ENCODE measurements around the gene CAND2.

GRCh38 chr3:12777171-12777570, 19.3 kb upstream of the CAND2 start:
- TF ChIP-seq MXI1 (IDR thresholded peaks at IDR 0.05; ENCODE audit: low read depth, low read length) (no peak), CTCF (IDR thresholded peaks at IDR 0.05 in 2 of 3, conservative IDR thresholded peaks at IDR 0.05 in 1 of 3; ENCODE audit: control insufficient read depth in 2 of 3, extremely low read depth in 1 of 3, insufficient read depth in 1 of 3, low read depth in 3 of 3, low read length in 3 of 3) (no peak), ZNF207 (IDR thresholded peaks at IDR 0.05; ENCODE audit: borderline replicate concordance) (no peak), E4F1 (IDR thresholded peaks at IDR 0.05; ENCODE audit: borderline replicate concordance, partially characterized antibody) (no peak), ESRRA (IDR thresholded peaks at IDR 0.05; ENCODE audit: low read length) (no peak), JUNB (IDR thresholded peaks at IDR 0.05) (no peak), SMC3 (IDR thresholded peaks at IDR 0.05; ENCODE audit: borderline replicate concordance, low read length) (no peak), POLR2AphosphoS5 (IDR thresholded peaks at IDR 0.05; ENCODE audit: low read length) (no peak), ZNF274 (IDR thresholded peaks at IDR 0.05; ENCODE audit: insufficient read depth, insufficient read length) (no peak), ZZZ3 (IDR thresholded peaks at IDR 0.05; ENCODE audit: control insufficient read depth, insufficient read length, low read depth) (no peak), CHD1 (IDR thresholded peaks at IDR 0.05; ENCODE audit: low read depth, low read length) (no peak), NKRF (conservative IDR thresholded peaks at IDR 0.05) (no peak)

Measured in GM12878 (cell line).